Measurements from ENCODE around the gene CNTNAP5. TPM values are rescaled to one million over a fixed set of nuclear protein-coding genes. Genes with fewer than 3 reads are reported as not detected.

The CNTNAP5 gene
- total and polyA plus RNA-seq, 2 donors (not counting 1 experiment from before 2014, with no cell fraction given): not detected

DNA sequence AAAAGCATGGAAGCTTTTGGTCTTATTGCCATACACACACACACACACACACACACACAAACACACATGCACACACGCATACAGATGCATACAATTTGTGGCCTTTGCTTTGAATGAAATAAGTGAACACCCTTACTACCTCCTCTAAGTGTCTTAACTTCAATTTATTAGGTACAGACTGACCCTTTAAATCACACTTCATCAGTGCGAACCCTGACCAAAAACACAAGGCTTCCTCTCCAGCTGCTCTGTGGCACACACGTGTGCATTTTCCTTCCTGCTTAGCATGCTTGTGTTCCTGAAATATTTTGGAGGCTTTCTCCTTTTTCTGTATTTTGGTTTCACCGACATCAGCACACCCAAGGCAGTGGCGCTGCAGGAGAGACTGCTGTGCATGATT lies 96.0 kb downstream of the CNTNAP5 start:
- 91% methylated on average over 4 of the region's 5 CpGs for WGBS (ENCODE audit: insufficient coverage)
- no peak overlapping the region for H3K4me3 ChIP-seq (ENCODE audit: control extremely low read depth in 1 of 5, extremely low read depth in 1 of 5, insufficient read depth in 1 of 5, low read depth in 2 of 5, low read length in 4 of 5)
- Mint-ChIP-seq H3K4me1 (no peaks in the 10 kb centered on the region), H3K9me3 (ENCODE audit: insufficient read depth) (peaks cover 2% of the 10 kb centered on the region), H3K4me3 (no peak overlapping the region), H3K27ac (no peak overlapping the region), H3K27me3 (no peaks in the 10 kb centered on the region)
- H3K4me1 ChIP-seq (ENCODE audit: control insufficient read depth in 2 of 2, insufficient read depth in 2 of 2, low read length in 2 of 2): no peaks in the 10 kb centered on the region
- H4K20me1 ChIP-seq (ENCODE audit: control insufficient read depth, insufficient read depth, low read length, poor library complexity, severe bottlenecking): no peaks in the 10 kb centered on the region
- TF ChIP-seq, protein P1, sequence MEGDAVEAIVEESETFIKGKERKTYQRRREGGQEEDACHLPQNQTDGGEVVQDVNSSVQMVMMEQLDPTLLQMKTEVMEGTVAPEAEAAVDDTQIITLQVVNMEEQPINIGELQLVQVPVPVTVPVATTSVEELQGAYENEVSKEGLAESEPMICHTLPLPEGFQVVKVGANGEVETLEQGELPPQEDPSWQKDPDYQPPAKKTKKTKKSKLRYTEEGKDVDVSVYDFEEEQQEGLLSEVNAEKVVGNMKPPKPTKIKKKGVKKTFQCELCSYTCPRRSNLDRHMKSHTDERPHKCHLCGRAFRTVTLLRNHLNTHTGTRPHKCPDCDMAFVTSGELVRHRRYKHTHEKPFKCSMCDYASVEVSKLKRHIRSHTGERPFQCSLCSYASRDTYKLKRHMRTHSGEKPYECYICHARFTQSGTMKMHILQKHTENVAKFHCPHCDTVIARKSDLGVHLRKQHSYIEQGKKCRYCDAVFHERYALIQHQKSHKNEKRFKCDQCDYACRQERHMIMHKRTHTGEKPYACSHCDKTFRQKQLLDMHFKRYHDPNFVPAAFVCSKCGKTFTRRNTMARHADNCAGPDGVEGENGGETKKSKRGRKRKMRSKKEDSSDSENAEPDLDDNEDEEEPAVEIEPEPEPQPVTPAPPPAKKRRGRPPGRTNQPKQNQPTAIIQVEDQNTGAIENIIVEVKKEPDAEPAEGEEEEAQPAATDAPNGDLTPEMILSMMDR (IDR thresholded peaks at IDR 0.05): no peak
- TF ChIP-seq EZH2 (IDR thresholded peaks at IDR 0.05; ENCODE audit: borderline replicate concordance, insufficient read depth, low read depth, low read length, poor library complexity, severe bottlenecking): no peak
- ChIA-PET CTCF (no interaction called here), POLR2A (no interaction called here)
- intact Hi-C loops (cut with micrococcal nuclease): no loop called here
- H3K4me2 ChIP-seq (replicated peaks; ENCODE audit: low read depth, low read length, poor library complexity, severe bottlenecking): no peak overlapping the region
- H3K27me3 ChIP-seq (replicated peaks in 1 of 4; ENCODE audit: control extremely low read depth in 1 of 4, control insufficient read depth in 3 of 4, insufficient read depth in 4 of 4, low read length in 3 of 4): no peaks in the 10 kb centered on the region
- ATAC-seq (ENCODE audit: low read depth) (no peak), DNase-seq (no peak)
- H3K36me3 ChIP-seq (replicated peaks in 1 of 2; ENCODE audit: control extremely low read depth in 1 of 2, control insufficient read depth in 1 of 2, extremely low read depth in 1 of 2, insufficient read depth in 2 of 2, low read length in 1 of 2): no peaks in the 10 kb centered on the region
- no peak overlapping the region for H3K27ac ChIP-seq (ENCODE audit: low read length in 2 of 2)
- no peak overlapping the region for H2AFZ ChIP-seq (ENCODE audit: insufficient read depth, low read depth, low read length, poor library complexity, severe bottlenecking)
- H3K9me3 ChIP-seq (ENCODE audit: control extremely low read depth in 1 of 3, control insufficient read depth in 2 of 3, insufficient read depth in 1 of 3, low read length in 2 of 3): no peaks in the 10 kb centered on the region
- no peak overlapping the region for H3K9ac ChIP-seq (ENCODE audit: low read length)
- no peaks in the 10 kb centered on the region for H3K79me2 ChIP-seq (ENCODE audit: control insufficient read depth, insufficient read depth, low read length)

DNA sequence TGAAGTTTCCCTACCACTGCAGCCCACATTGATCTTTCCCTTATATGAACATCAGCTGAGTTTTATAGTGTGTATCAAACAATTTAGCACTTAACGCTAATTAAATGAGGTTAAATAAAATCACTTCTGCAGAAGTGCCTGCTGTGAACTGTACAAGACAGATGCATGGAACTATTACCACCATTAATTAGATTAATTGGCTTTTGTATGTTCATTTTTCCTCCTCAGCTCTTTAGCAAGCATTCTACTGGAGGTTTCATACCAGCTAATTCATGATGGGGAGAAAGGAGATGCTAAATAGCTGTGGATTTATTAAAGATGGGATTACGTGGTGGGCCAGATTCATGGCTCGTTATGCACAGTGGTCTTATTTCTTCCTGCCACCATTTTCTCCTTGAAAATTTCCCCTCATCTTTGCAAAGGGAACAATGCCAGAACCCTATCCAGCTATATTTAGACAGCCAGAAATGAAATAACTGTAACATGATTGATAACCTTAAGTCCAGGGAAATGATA lies 96.7 kb downstream of the CNTNAP5 start:
- Histone ChIP-seq H3K9me3 (ENCODE audit: control extremely low read depth in 1 of 3, control insufficient read depth in 2 of 3, insufficient read depth in 1 of 3, low read length in 2 of 3) (no peaks in the 10 kb centered on the region), H3K36me3 (replicated peaks in 1 of 2; ENCODE audit: control extremely low read depth in 1 of 2, control insufficient read depth in 1 of 2, extremely low read depth in 1 of 2, insufficient read depth in 2 of 2, low read length in 1 of 2) (no peaks in the 10 kb centered on the region), H3K27me3 (replicated peaks in 1 of 4; ENCODE audit: control extremely low read depth in 1 of 4, control insufficient read depth in 3 of 4, insufficient read depth in 4 of 4, low read length in 3 of 4) (no peaks in the 10 kb centered on the region), H4K20me1 (ENCODE audit: control insufficient read depth, insufficient read depth, low read length, poor library complexity, severe bottlenecking) (no peaks in the 10 kb centered on the region), H3K4me3 (ENCODE audit: control extremely low read depth in 1 of 5, extremely low read depth in 1 of 5, insufficient read depth in 1 of 5, low read depth in 2 of 5, low read length in 4 of 5) (no peak overlapping the region), H3K9ac (ENCODE audit: low read length) (no peak overlapping the region), H3K4me1 (ENCODE audit: control insufficient read depth in 2 of 2, insufficient read depth in 2 of 2, low read length in 2 of 2) (no peaks in the 10 kb centered on the region), H3K4me2 (replicated peaks; ENCODE audit: low read depth, low read length, poor library complexity, severe bottlenecking) (no peak overlapping the region), H3K27ac (ENCODE audit: low read length in 2 of 2) (no peak overlapping the region), H2AFZ (ENCODE audit: insufficient read depth, low read depth, low read length, poor library complexity, severe bottlenecking) (no peak overlapping the region), H3K79me2 (ENCODE audit: control insufficient read depth, insufficient read depth, low read length) (no peaks in the 10 kb centered on the region)
- Mint-ChIP-seq H3K27me3 (no peaks in the 10 kb centered on the region), H3K27ac (no peak overlapping the region), H3K9me3 (ENCODE audit: insufficient read depth) (peaks cover 2% of the 10 kb centered on the region), H3K4me3 (no peak overlapping the region), H3K4me1 (no peaks in the 10 kb centered on the region)
- no peak for DNase-seq
- intact Hi-C loops (cut with micrococcal nuclease): no loop called here
- WGBS (ENCODE audit: insufficient coverage): 100% methylated on average over 1 of the region's 3 CpGs
- no peak for ATAC-seq (ENCODE audit: low read depth)
- TF ChIP-seq, protein P1 (IDR thresholded peaks at IDR 0.05): no peak
- TF ChIP-seq EZH2 (IDR thresholded peaks at IDR 0.05; ENCODE audit: borderline replicate concordance, insufficient read depth, low read depth, low read length, poor library complexity, severe bottlenecking): no peak
- POLR2A ChIA-PET: no interaction called here
- CTCF ChIA-PET: no interaction called here
